Measurements from ENCODE around the gene SDK2. TPM values are rescaled to one million over a fixed set of nuclear protein-coding genes. Genes with fewer than 3 reads are reported as not detected.

Gene SDK2
- total RNA-seq, 1 donor from 2014 or later: 3.9 TPM

DNA sequence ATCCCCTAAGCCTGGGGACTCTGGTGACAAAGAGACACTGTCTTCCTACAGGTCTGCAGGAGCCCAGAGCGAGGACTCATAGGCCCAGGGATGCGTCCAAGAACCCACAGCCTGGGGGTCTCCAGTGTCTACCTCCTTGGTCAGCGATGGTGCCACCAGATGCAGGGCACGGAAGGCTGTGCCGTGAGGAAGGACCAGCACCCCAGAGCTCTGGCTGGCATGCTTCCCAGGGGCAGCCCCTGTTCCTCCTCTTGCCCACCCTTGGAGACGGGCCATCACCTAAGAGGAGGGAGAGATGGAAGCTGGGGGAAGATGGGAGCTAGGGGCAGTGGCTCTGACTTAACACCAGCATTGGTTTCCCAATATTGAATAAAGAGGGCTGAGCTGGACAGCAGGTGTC, 125.2 kb downstream of the SDK2 start:
- intact Hi-C loops (cut with micrococcal nuclease): no loop called here

DNA sequence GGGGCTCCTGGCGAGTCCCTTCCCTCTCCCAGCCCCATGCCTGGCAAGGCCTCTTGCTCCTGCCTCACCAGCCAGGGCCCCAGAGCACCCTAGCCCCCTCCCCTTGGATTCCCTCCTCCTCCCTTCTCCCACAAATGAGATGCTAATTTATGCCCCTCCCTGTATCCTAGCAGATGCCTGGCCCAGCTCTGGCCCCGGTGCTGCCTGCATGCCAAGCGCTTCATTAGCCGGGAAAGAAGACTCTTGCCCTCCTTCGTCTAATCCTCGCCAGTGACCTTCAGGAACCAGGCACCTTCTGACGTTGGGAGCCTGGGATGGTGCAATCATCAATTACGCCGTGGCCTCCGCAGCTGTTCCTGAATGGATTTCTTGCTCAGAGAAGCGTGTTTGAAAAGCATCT, 127.8 kb downstream of the SDK2 start:
- intact Hi-C loops (cut with micrococcal nuclease): no loop called here

DNA sequence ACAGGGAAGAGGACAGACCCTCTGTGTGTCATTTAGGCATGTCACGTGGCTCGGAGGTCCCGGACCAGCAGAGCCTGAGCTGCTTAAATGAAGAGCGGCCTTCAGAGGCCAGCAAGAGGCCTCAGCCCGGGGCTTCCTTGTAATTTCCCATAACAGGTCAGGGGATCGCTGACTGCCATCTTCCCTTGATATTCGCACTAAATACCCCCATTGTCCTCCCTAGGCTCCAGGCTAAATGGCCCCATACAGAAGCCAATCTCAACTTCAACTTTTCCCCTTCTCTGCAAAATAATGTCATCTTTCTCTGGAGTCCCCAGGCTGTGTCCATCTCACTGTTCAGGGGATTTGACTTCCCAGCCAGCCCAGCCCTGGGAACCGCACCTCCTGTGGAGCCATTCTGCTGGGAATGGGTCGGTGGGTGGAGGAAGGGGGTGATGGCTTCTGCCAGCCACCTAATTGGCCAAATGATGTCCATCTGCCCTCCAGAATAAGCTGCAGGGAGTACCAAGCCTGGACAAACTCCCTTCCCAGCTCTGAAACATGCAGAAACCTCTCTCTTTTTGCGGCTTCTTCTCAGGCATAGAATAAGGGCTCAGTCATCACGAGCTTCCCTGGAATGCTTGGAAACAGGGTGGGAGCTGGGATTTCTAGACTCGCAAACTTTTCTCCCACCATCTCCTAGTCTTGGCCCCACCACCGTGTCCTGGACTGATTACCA, 129.9 kb downstream of the SDK2 start:
- intact Hi-C loops (cut with micrococcal nuclease): no loop called here

DNA sequence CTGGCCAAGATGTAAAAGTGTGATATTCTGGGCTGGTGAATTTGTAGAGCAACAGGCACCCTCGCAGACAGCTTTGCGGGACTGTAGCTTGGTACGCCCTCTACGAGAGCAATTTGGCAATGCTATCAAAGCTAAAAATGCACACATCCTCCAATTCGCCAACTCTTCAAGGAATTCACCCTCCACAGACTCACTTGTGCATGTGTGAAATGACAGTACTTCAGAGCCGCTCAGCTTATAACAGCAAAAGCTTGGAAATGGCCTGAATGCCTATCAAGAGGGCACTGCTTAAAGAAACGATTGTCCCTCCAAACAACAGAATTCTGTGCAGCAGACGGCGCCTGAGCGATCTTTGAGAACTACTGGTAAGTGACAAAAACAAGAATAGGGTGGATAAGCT, 130.8 kb downstream of the SDK2 start:
- intact Hi-C loops (cut with micrococcal nuclease): no loop called here

DNA sequence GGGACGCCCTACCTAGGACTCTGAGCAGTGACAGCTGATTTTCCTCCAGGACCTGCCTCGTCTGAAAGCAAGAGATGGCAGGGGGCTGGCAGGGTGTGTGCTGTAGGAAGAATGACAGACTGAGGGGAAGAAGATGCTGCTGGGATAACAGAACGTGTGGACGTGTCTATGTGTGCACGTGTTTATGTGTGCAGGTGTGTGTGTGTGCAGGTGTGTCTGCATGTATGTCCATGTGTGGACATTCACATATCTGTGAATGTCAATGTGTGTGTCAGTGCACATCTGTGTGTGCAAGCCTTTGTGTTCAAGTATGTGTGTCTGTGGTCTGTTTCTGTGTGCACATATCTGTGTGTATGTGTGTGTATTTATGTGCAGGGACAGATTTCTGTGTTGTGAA, 132.5 kb downstream of the SDK2 start:
- intact Hi-C loops (cut with micrococcal nuclease): no loop called here

DNA sequence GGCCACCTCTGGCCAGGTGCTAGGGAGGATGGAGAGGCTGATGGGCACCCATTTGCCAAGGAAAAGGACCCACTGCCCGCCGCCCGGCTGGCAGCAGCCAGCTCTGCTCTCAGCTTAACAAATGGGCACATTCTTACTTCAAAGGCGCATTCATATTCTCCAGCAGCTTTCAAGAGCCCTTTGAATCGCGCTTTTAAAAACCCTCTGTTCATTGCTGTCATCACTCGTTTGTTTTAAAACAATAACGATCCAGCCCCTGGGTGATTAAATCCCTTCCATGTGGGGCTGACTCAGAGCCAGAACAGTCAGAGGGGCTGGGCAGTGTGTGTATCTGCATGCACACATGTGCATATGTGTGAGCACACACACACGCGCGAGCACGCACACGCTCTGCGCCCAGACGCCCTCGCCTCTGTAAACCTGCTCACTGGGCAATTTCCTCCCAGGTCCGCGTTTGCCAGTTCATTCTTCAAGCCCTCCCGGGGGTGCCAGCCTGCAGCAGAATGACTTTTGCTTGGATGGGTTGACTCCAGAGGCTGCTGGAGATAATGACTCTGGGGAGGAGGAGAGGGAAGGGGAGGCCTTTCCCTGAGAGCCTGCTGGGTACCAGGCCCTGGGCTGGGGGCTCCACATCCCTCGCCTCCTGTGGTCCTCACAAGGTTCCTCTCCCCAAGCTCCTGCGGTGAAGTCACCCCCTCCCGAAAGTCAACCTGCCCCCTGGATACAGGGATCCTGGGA, 133.1 kb downstream of the SDK2 start:
- intact Hi-C loops (cut with micrococcal nuclease): no loop called here

DNA sequence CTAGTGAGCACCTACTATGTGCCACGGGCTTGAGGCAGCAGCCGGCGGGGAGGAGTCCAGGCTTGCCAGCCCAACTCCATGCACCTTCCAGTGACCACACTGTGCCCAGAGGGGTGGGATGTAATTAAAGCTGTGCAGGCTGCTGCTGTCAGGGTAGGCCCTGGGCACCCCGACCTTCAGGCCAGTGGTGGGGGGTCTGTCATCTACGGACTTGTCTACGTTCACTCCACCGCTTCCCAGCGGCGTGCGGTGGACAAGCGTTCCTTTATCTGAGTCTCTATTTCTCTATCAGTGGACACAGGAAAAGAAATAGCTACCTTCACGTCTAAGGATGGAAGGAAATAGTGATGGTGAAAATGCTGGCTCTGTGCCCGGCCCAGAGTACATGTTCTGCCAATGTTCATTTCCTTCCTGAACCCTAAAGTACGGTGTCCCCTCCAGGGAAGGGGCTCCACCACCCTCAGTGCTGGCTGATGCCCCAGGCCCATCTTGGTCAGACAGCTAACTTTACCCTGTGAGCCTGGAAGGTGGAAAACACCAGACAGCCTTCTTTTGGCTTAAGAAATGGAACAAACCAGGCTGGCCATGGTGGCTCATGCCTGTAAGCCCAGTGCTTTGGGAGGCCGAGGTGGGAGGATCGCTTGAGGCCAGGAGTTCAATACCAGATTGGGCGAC, 135.2 kb downstream of the SDK2 start:
- intact Hi-C loops (cut with micrococcal nuclease): no loop called here

DNA sequence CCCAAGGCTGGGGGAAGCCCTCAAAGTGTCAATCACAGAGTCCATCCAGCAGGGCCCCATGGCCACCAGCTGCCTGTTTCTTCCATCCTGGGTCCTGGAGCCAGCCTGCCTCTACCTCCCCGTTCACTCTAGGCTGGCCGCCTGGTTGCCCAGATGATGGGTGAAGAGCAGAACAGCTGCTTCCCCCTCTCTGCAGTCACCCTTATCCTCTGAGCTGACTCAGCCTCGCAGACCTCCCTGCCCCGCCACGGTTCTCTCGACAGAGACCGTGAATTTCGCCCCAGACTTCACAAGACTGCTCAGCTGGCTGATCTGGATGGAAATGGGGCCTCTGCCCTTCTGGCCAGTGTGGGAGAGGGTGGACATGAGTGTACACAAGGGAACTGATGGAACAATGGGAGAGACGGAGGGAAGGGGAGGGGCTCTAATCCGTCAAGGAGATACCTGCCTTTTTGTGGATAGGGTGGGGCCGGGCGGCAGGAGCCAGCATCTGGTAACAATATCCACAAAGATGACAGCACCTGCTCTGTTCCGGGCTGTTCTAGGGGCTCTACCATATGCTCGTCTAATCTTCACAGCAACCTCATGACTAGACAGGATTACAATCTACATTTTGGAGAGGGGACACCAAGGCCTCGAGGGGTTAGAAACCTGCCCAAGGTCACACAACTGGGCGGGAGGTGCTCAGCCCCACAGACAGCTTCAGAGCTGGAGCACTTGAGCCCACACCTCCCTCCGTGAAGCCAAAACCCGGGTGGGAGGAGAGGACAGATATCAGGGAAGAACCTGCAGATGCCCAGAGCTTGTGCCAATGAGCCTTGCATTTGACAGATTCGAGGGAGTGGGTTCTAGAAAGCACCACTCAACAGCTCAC, 136.0 kb downstream of the SDK2 start:
- intact Hi-C loops (cut with micrococcal nuclease): no loop called here

DNA sequence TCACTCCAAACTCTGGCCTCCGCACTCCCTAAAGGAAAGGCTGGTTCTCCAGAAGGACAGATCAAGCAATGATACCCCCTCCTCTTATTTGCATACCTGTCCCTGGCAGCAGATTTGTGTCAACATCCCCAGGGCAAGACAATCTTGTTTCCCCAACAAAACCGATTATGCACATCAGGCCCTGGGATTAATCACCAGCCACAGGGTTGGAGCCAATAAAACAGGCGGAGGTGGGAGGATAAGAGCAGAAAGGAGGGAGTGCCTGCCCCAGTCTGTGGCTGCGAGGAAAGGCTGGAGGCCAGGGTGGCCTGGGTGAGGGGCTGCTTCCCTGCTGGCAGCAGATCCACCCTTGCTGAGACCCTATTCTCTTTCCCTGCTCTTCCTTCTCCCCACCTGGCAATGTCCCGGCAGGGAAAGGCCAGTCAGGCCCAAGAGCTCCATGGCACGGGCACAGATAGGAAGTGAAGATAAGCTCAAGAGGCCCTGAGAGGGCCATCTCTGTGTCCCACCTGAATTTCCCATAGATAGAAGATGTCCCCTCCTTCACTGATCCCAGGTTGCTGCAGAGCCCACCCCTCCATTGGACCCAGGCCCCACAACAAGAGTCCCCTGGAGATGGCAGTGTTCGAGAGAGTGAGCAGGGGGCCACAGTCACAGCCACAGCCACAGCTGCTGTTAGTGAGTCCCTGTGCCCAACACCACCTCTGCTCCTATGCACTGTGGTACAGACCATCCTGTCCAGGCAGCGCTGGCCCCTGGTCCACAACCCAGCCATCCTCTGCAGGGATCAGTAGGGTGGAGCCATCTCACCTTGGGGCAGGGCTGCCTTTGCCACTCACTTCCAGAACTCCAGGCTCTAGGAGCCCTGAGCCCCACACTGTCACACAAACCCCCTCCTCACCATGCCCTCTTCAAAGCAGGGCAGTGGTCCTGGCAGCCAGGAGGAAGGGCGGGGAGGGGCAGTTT, 137.5 kb downstream of the SDK2 start:
- intact Hi-C loops (cut with micrococcal nuclease): no loop called here

DNA sequence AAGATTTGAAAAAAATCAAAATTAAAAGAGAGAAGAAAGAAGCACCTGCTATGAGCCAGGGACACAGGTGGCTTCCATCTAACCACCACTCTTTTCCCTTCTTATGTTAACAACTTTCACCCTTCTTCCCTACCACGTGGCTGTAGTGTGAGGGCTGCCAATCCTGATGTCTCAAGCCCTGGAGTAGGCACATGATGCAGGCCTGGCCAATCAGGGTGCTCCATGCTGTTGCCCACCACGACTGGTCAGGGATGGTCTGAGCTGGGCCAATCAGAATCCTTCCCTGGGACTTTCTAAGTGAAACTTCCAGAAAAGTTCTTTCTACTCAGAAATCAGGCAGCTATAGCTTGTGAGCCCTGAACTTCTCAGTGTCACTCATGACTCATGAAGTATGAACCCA, 140.7 kb downstream of the SDK2 start:
- intact Hi-C loops (cut with micrococcal nuclease): no loop called here

DNA sequence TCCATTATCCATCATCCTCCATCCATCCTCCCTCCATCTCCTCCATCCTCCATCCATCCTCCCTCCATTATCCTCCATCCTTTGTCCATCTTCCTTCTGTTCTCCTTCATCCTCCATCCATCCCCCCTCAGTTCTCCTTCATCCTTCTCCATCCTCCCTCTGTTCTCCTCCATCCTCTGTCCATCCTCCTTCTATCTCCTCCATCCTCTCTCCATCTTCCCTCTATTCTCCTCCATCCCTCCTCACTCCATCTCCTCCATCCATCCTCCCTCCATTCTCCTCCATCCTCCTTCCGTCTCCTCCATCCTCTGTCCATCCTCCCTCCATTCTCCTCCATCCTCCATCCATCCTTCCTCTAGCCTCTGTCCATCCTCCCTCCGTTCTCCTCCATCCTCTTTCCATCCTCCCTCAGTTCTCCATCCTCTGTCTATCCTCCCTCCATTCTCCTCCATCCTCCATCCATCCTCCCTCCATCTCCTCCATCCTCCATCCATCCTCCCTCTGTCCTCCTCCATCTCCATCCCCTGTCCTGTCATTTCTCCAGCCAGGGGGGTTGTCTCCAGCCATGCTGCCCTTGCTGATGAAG, 143.7 kb downstream of the SDK2 start:
- intact Hi-C loops (cut with micrococcal nuclease): no loop called here

DNA sequence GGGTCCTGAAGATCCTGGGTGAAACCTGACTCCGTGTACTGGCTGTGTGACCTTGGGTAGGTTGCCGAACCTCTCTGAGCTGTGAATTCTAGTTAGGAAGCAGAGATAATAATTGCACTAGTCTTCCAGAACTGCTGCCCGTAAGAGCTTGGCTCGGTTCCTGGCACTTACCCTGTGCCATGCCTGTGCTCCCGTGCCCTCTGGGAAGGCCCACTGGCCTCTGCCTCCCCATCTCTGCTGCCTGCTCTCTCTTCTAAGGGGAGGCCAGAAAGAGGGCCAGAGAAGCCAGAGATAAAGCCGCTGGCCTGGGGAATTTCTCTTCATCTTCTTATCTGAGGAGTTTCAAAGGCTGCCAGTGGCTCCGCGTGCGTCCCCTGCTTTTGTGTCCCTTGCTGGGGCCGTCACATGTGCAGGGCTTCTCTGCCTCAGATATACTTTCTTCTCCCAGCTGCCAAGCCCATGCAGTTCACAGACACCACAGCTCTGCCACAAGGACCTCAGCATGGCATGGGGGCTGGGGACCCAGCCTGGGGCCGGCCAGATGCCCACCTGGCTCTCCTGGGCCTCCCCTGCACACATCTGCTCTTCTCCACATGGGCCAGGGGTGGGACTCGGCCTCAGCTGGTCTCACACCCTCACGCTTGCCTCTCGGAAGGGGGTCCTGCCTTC, 145.2 kb downstream of the SDK2 start:
- intact Hi-C loops (cut with micrococcal nuclease): no loop called here

DNA sequence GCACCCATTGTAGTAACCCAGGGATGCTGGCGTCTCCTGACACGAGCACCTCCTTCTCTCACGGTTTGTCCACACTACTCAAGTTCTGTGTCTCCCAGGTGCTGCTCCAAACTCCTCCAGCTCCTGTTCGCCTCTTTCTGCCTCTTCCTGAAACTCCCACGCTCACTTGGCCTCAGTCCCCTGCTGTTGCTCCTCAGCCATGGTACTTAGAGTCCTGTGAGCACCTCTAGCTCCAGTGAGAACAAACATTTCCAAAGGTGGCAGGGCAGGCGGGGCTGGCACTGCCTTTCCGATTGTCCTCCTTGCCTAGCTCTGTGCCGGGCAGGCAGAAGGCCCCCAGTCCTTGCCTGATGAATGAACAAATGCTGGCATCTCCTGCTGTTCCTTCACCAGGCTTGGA, 146.1 kb downstream of the SDK2 start:
- intact Hi-C loops (cut with micrococcal nuclease): no loop called here

DNA sequence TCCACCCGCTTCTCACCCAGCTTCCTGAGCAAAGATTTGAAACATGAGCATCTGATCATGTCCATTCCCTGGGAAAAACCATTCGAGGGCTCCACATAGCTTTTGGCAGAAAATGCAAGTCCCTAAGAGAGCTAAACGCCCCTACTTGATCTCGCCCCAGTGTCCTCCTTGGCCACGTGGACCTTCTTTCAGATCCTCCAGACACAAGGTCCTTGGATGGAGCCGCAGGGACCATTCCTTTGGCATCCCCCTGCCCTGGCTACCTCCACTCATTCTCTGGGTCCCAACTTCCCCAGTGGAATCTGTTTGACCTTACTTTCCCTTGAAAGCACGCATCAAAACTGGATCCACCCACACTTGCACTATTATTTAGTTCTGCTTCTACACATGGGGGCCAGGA, 146.5 kb downstream of the SDK2 start:
- intact Hi-C loops (cut with micrococcal nuclease): no loop called here

DNA sequence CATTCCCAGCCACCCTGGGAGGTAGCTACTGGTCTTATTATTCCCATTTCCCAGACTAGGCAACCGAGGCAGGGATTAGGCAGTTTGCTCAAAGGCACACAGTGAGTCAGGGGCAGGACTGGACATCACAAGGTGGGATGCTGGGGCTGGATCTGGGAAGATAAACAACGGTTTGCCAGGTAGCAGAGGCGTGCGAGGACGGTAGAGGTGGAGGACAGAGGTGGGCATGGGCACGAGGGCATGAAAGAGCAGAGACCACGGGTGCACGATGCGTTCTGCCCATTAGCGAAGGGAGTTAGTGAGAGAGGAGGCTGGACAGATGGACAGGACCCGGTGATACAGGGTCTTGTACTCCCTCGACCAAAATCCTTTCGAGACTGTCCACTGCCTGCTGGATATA, 148.0 kb downstream of the SDK2 start:
- intact Hi-C loops (cut with micrococcal nuclease): no loop called here

DNA sequence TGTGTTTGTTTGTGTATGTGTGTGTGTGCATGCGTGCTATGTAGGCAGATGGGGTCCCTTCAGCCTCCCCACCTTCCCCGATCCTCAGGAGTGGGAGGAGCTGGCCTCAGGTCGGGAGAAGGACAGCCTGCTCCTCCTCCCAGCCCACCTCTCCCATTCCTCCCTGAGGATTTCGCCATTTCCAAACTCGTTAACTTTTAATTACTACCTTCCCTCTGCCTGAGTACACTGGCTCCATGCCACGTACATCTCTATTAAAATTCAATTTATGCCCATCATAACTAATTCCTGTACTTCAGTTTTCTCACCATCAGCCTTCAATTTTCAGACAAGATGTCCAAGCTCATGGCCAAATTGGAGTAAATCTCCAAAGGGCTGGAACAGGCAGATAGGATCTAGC, 148.6 kb downstream of the SDK2 start:
- intact Hi-C loops (cut with micrococcal nuclease): no loop called here

DNA sequence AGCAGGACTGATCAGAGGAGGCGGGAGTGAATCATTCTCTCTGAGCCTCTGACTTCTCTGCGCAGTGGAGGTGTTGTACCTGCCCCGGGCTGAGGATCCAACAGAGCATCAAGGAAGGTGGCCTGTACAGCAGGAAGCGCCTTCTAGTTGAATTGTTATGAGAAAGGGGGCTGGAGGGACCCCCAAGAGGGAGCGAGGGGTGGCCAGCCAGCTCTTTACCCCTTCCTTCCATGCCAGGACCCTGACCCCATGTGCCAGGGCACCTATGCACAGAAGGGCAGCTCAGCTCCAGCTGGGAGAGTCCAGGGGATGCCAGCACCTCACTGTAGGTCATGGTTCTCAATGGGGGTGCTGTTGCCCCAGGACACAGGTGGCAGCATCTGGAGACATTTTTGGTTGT, 149.3 kb downstream of the SDK2 start:
- intact Hi-C loops (cut with micrococcal nuclease): no loop called here

DNA sequence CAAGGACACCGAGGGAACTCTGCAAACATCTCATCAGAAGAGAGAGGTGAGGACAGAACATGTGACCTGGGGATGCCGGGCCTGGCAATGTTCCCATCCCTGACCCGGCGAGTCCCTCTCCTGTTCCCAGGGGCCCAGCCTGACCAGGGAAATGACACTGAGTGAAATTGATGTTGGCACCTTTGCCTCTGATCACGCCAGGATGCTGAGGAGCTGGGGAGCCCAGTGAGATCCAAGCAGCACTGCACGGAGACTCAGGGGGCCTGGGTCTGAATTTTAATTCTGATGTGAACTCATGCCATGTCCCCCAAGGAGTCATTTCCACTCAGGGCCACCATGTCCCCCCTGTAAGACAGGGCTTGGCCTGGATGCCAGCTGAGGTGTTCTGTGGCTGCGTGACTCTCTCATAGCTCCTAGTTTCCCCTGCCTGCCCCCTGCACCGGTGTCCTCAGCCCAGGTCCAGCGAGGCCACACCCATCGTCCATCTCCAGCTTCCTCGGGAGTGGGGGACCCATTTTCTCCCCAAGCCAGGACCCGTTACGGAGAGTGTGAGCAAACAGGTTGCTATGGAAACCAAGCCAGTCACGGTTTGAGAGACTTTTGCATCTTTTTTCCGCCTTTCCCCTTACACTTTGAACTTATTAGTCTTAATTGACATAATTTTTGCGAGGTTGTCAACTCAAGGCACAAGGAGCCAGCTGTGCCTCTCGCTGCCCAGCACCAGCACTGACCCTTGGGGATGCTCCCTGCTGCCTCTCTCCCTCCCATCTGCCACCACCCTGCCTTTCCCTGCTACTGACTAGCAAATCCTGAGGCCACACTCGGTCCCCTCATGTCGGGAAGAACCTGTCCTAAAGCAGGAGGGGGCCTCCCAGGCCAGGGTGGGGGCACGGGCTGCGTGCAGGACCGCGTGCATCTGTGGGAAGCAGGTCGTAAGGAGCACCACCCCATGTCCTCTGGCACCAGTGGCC, 150.0 kb downstream of the SDK2 start:
- intact Hi-C loops (cut with micrococcal nuclease): no loop called here
